Kidney epithelial cell (primary cell): Measurements from ENCODE around the gene ARHGAP21. TPM values are rescaled to one million over a fixed set of nuclear protein-coding genes. Genes with fewer than 3 reads are reported as not detected.

Experiments
- DNase-seq: peaks from one replicate; pipeline ENCODE4 v3.0.0-alpha.2; 2010; ENCODE audit warnings: low read depth
- H3K27me3 ChIP-seq: 2 replicates; pipeline ENCODE4 v1.6.0; 2011; ENCODE audit warnings: low read length; ENCODE audit not compliant: control insufficient read depth, insufficient read depth
- H3K36me3 ChIP-seq: 2 replicates; pipeline ENCODE4 v1.5.1; 2011; ENCODE audit warnings: low read length; ENCODE audit not compliant: control insufficient read depth, insufficient read depth
- H3K4me3 ChIP-seq: 2 replicates; pipeline ENCODE4 v1.5.1; 2011; ENCODE audit warnings: low read depth, mild to moderate bottlenecking, control low read depth, low read length
- total RNA-seq: library from RNA; depleted of rRNA; stranded (reverse); fragments of >200 nt; gene quantifications from 2 replicates; pipeline ENCODE4 v1.2.3, GENCODE V29; 2015
- TF ChIP-seq, protein P1 (sequence below): IDR thresholded peaks from 2 replicates; pipeline ENCODE4 v1.5.1; 2011; ENCODE audit warnings: mild to moderate bottlenecking, moderate library complexity, low read length, control low read depth, inconsistent platforms; ENCODE audit not compliant: insufficient read depth, poor library complexity, severe bottlenecking

The ARHGAP21 gene
- total RNA-seq, 1 donor from 2014 or later: 71.8 TPM

DNA sequence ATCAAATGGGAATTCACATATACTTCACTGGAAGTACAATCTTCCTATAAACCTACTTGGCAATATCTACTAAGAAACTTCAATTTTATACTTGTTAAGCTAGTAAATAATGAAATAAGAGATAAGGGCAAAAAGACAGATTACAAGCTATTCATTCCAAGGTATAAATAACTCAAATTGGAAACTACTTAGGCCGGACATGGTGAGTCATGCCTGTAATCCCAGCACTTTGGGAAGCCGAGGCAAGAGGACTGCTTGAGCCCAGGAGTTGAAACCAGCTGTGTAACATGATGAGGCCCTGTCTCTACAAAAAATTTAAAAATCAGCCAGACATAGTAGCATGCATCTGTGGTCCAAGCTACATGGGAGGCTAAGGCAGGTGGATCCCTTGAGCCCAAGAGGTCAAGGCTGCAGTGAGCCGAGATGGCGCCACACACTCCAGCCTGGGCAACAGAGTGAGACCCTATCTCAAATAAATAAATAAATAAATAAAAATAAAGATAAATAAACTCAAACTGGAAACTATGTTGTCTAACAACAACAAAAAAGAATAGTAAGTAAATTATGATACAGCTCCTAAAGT lies 37.6 kb downstream of the ARHGAP21 start:
- no peaks in the 10 kb centered on the region for H3K36me3 ChIP-seq
- no peak overlapping the region for H3K4me3 ChIP-seq
- DNase-seq: no peak
- TF ChIP-seq, protein P1, sequence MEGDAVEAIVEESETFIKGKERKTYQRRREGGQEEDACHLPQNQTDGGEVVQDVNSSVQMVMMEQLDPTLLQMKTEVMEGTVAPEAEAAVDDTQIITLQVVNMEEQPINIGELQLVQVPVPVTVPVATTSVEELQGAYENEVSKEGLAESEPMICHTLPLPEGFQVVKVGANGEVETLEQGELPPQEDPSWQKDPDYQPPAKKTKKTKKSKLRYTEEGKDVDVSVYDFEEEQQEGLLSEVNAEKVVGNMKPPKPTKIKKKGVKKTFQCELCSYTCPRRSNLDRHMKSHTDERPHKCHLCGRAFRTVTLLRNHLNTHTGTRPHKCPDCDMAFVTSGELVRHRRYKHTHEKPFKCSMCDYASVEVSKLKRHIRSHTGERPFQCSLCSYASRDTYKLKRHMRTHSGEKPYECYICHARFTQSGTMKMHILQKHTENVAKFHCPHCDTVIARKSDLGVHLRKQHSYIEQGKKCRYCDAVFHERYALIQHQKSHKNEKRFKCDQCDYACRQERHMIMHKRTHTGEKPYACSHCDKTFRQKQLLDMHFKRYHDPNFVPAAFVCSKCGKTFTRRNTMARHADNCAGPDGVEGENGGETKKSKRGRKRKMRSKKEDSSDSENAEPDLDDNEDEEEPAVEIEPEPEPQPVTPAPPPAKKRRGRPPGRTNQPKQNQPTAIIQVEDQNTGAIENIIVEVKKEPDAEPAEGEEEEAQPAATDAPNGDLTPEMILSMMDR: no peak
- H3K27me3 ChIP-seq: no peaks in the 10 kb centered on the region

DNA sequence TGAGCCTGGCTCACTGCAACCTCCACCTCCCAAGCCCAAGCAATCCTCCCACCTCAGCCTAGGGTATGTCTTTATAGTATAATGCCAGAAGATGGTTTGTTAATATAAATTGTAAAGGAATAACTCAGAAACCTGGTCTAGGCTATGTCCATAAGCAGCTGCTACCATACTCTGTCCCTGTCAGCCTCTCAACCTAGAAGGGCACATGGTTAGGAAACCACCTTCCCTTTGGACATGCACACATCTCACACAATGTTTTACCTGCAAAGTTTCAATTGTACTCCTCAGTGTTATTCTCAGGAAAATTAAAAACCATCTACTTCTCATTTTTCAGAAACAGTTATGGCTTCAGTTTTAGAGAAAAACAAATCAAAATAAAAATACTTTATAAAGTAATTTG lies 40.1 kb downstream of the ARHGAP21 start:
- no peaks in the 10 kb centered on the region for H3K27me3 ChIP-seq
- H3K36me3 ChIP-seq: no peaks in the 10 kb centered on the region
- TF ChIP-seq, protein P1: no peak
- no peak overlapping the region for H3K4me3 ChIP-seq
- DNase-seq: no peak

DNA sequence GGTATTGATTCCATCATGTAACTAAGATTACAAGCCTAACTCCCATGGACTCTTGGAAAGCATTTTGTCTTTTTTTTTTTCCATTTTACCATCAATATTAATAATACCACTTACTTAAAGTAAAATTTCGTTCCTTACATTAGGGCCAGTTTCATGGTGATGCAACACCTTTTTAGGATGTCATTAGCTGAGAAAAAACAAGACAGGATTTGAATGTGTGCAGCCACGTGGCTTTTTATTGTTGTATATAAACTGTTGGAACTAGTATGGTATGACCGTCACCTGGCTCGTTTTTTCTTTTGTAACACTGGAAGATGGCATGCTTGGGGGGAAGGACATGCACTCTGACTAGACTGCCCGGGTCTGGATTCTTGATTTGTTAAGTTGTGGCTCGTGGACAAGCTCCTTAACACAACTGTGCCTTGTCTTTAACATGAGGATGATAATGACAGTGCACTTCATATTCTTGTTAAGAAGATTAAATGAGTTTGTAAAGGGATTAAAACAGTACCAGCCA lies 42.1 kb downstream of the ARHGAP21 start:
- DNase-seq: no peak
- Histone ChIP-seq H3K27me3 (no peaks in the 10 kb centered on the region), H3K36me3 (no peaks in the 10 kb centered on the region), H3K4me3 (no peak overlapping the region)
- TF ChIP-seq, protein P1: no peak

DNA sequence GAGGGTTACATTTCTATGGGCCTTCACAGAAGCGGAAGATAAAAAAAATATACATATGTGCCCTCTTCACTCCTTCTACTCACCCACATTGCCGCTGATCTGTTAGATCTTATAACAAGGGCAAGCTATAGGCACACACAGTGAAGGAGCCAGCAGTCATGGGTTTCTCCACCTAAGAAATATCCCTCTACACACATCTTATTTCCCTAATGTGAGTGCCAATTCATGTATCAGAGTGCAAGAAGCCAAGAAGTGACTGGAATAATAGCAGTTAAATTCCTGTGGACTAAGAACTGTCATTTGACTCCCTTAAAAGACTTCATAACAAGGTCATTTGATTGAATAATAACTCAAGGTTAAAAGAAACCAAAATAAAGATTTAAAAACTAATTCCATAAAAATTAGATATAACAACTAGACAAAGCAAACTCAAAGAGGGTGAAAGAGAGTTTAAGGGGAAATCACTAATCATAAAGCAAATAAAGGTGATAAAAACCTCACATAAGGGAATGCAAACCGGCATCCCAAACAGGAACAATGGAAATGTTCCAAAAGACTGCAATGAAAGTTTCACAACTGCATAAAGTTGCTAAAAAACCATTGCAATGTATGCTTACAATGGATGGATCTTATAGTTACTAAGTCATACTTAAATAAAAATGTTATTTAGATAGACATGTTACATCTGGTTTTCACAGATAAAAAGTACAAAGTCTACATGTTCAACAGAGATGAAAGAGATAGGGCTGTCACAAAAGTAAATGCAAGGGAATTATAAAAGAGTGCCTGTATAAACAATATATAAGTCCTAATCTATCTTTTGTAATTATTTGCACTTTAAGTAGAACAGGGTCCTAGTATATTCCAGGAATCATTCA lies 42.8 kb downstream of the ARHGAP21 start:
- no peak for DNase-seq
- Histone ChIP-seq H3K36me3 (no peaks in the 10 kb centered on the region), H3K27me3 (no peaks in the 10 kb centered on the region), H3K4me3 (no peak overlapping the region)
- TF ChIP-seq, protein P1: no peak

DNA sequence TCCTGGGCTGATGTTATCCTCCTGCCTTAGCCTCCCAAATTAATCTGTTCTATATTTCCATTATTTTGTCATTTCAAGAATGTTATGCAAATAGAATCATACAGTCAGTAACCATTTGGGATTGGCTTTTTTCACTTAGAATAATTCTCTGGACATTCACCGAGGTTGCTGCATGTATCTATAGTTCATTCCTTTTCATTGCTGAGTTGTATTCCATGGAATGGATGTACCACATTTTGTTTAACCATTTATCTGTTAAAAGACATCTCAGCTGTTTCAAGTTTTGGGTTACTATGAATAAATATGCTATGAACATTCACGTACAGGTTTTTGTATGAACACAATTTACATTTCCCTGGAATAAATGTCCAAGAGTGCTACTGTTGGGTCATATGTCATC lies 44.9 kb downstream of the ARHGAP21 start:
- no peaks in the 10 kb centered on the region for H3K27me3 ChIP-seq
- no peaks in the 10 kb centered on the region for H3K36me3 ChIP-seq
- DNase-seq: no peak
- TF ChIP-seq, protein P1: no peak
- H3K4me3 ChIP-seq: no peak overlapping the region
